Mammary epithelial cell (primary cell): ENCODE results near the gene CHRNB1.

Source experiments
- EZH2 ChIP-seq: IDR thresholded peaks from 2 replicates; pipeline ENCODE4 v1.6.1; 2012; ENCODE audit warnings: low read length, inconsistent platforms, borderline replicate concordance
- TF ChIP-seq, protein P1 (sequence below), 2 donors: IDR thresholded peaks in 1 of 2; conservative IDR thresholded peaks in 1 of 2; 2 replicates each; pipeline ENCODE4 v1.5.1; 2011 to 2012; ENCODE audit warnings: inconsistent platforms in 2 of 2, low read length in 2 of 2, mild to moderate bottlenecking in 2 of 2, control low read depth in 1 of 2, low read depth in 1 of 2; ENCODE audit not compliant: insufficient read depth in 1 of 2; ENCODE audit errors: extremely low read depth in 1 of 2

DNA sequence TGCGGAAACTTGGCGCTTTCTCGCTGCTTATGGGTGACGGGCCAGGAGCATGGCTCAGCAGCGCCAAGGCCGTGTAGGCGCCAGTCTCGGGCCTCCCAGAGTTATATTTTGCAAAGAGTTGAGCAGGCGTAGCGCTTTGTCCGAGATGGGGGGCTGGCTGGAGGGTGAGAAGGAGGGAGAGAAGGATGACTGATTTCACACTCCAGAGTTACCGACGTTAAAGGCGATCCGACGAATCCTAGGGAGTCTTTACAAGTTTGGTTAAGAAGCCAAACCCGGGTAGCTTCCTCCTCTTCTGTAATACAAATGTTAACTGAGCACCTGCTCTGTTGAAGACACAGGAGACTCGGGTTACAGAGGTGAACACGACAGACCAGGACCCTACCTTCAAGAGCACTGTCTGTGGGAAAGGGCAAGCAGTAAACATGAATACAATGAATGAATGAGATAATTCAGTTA, 40.1 kb downstream of the CHRNB1 start:
- TF ChIP-seq, protein P1, sequence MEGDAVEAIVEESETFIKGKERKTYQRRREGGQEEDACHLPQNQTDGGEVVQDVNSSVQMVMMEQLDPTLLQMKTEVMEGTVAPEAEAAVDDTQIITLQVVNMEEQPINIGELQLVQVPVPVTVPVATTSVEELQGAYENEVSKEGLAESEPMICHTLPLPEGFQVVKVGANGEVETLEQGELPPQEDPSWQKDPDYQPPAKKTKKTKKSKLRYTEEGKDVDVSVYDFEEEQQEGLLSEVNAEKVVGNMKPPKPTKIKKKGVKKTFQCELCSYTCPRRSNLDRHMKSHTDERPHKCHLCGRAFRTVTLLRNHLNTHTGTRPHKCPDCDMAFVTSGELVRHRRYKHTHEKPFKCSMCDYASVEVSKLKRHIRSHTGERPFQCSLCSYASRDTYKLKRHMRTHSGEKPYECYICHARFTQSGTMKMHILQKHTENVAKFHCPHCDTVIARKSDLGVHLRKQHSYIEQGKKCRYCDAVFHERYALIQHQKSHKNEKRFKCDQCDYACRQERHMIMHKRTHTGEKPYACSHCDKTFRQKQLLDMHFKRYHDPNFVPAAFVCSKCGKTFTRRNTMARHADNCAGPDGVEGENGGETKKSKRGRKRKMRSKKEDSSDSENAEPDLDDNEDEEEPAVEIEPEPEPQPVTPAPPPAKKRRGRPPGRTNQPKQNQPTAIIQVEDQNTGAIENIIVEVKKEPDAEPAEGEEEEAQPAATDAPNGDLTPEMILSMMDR (conservative IDR thresholded peaks at IDR 0.05 in 1 of 2, IDR thresholded peaks at IDR 0.05 in 1 of 2; ENCODE audit: extremely low read depth in 1 of 2, insufficient read depth in 1 of 2, low read depth in 1 of 2, low read length in 2 of 2), result peak in 1 of 2 donors; percentile 30
- TF ChIP-seq EZH2, result no peak
